Measurements from ENCODE around the gene DNLZ. TPM values are rescaled to one million over a fixed set of nuclear protein-coding genes. Genes with fewer than 3 reads are reported as not detected.
"Not testable (repeated sequence)": the region's sequence is repeated elsewhere in the genome, so short reads cannot be mapped to it uniquely, and the experiment has no call there.

The DNLZ gene
- 10 to 100 TPM in 1 of 4 donors, 1 to 10 TPM in 3; 5.6 to 13.9 (median 8.0) TPM for polyA plus RNA-seq (ENCODE audit: insufficient read length in 4 of 4)

- DNase-seq (ENCODE audit: low read depth in 4 of 4, low spot score in 3 of 4) = peak; percentile 82 to 84 (median 83)
Measured at GRCh38 chr9:136363106-136363948, at the start of gene DNLZ. TSS of gene DNLZ (minus strand) at chr9:136363744. CDS start at chr9:136363714, 30 bp downstream.

- no peak for DNase-seq (ENCODE audit: low read depth in 4 of 4, low spot score in 3 of 4)
Measured at GRCh38 chr9:136412962-136413361, 49.4 kb upstream of the DNLZ start.

- DNase-seq (ENCODE audit: low read depth in 4 of 4, low spot score in 3 of 4) = no peak
Measured at GRCh38 chr9:136411378-136411777, 47.8 kb upstream of the DNLZ start.

GRCh38 chr9:136410500-136411287, 47.1 kb upstream of the DNLZ start, which contains the start of the genes ENTR1 and PMPCA:
TSS of gene ENTR1 (minus strand) at chr9:136410614. CDS start at chr9:136410397, 217 bp downstream.
TSS of gene PMPCA (plus strand) at chr9:136410658. CDS start at chr9:136410669, 11 bp downstream.
- DNase-seq (ENCODE audit: low read depth in 4 of 4, low spot score in 3 of 4) = peak; percentile 72 to 82 (median 79)

- no peak for DNase-seq (ENCODE audit: low read depth in 4 of 4, low spot score in 3 of 4)
Measured at GRCh38 chr9:136409557-136410455, 46.3 kb upstream of the DNLZ start.

GRCh38 chr9:136407911-136408310, 44.4 kb upstream of the DNLZ start:
- no peak for DNase-seq (ENCODE audit: low read depth in 4 of 4, low spot score in 3 of 4)

- not testable (repeated sequence) for DNase-seq (ENCODE audit: low read depth in 4 of 4, low spot score in 3 of 4)
Measured at GRCh38 chr9:136407061-136407460, 43.5 kb upstream of the DNLZ start.

- not testable (repeated sequence) for DNase-seq (ENCODE audit: low read depth in 4 of 4, low spot score in 3 of 4)
Measured at GRCh38 chr9:136405904-136406303, 42.4 kb upstream of the DNLZ start.

- no peak for DNase-seq (ENCODE audit: low read depth in 4 of 4, low spot score in 3 of 4)
Measured at GRCh38 chr9:136405481-136405880, 41.9 kb upstream of the DNLZ start.

GRCh38 chr9:136404801-136405136, 41.2 kb upstream of the DNLZ start:
- no peak for DNase-seq (ENCODE audit: low read depth in 4 of 4, low spot score in 3 of 4)

- no peak for DNase-seq (ENCODE audit: low read depth in 4 of 4, low spot score in 3 of 4)
Measured at GRCh38 chr9:136403915-136404800, 40.6 kb upstream of the DNLZ start.

GRCh38 chr9:136403538-136403914, 40.0 kb upstream of the DNLZ start:
- no peak for DNase-seq (ENCODE audit: low read depth in 4 of 4, low spot score in 3 of 4)

- no peak for DNase-seq (ENCODE audit: low read depth in 4 of 4, low spot score in 3 of 4)
Measured at GRCh38 chr9:136402067-136402466, 38.5 kb upstream of the DNLZ start.

GRCh38 chr9:136401173-136401922, 37.8 kb upstream of the DNLZ start:
- no peak for DNase-seq (ENCODE audit: low read depth in 4 of 4, low spot score in 3 of 4)

- DNase-seq (ENCODE audit: low read depth in 4 of 4, low spot score in 3 of 4) = peak; percentile 76 to 89 (median 83)
Measured at GRCh38 chr9:136400038-136400834, 36.7 kb upstream of the DNLZ start, which contains the start of gene SNAPC4. TSS of gene SNAPC4 (minus strand) at chr9:136400170. CDS start at chr9:136398428, 1,742 bp downstream.

GRCh38 chr9:136399176-136400037, 35.9 kb upstream of the DNLZ start:
- DNase-seq (ENCODE audit: low read depth in 4 of 4, low spot score in 3 of 4) = no peak

GRCh38 chr9:136398286-136398685, 34.7 kb upstream of the DNLZ start:
- DNase-seq (ENCODE audit: low read depth in 4 of 4, low spot score in 3 of 4) = no peak
